Measurements from ENCODE around the gene RBMX2.

- TF ChIP-seq POLR2AphosphoS5 (IDR thresholded peaks at IDR 0.05; ENCODE audit: borderline replicate concordance, low read depth, low read length), result no peak
- no peak for TF ChIP-seq EZH2 (IDR thresholded peaks at IDR 0.05)
These were observed 34.1 kb downstream of the RBMX2 start for GRCh38 chrX:130435937-130436336.

Measured in SK-N-MC (cell line).